SU-DHL-6 (cell line): ENCODE results near the gene KPTN.

Experiments
- CTCF ChIP-seq: fragments of 200-600 bp; sonication (generic); IDR thresholded peaks from one replicate; pipeline ENCODE4 v1.5.1; 2017; ENCODE audit warnings: antibody characterized with exemption, mild to moderate bottlenecking, low read length, moderate library complexity; ENCODE audit not compliant: insufficient read depth, poor library complexity, severe bottlenecking
- EZH2phosphoT487 ChIP-seq: fragments of 200-600 bp; sonication (generic), shearing (Covaris generic); conservative IDR thresholded peaks from 2 replicates; pipeline ENCODE4 v1.6.1; 2018; ENCODE audit warnings: mild to moderate bottlenecking, antibody characterized with exemption, low read length, moderate library complexity, mixed read lengths

- peak; percentile 86 for TF ChIP-seq CTCF
- TF ChIP-seq EZH2phosphoT487: no peak
Measured at GRCh38 chr19:47436712-47437401, 47.2 kb downstream of the KPTN start.
